ENCODE data around the gene APBB2. TPM values are rescaled to one million over a fixed set of nuclear protein-coding genes. Genes with fewer than 3 reads are reported as not detected.

Gene APBB2
- total RNA-seq, 4 donors from 2014 or later, result 12.2 to 29.2 (median 20.1) TPM

DNA sequence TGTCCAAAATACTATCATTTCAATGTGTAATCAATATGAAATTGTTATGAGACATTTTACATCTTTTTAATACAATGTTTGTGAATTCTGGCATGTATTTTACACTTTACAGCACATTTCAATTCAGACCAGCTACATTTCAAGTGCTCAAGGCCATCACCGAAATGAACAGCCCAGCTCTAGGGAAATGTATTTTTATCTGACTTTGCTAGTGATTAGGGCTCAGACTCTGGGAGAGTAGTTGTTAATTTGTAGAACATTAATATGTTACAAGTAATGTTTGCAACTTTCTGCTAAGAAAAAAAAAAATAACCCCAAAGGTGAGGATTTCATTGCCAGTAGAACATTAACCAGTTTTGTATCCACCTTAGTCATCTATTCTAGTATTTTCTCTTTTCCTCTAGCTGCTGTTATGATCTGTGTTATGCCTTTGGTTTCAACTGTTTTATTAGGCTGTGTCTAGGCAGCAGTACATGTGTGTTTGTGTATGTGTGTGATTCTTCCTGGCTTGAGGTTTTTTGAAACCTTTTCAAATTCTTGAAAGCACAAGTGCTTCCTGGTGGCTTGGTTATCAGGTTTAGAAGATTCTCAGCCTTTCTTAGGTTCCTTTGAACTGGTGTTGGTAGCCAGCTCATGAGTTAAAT lies 338.7 kb downstream of the APBB2 start:
- Histone ChIP-seq H3K4me3 (no peak overlapping the region), H3K27me3 (no peaks in the 10 kb centered on the region), H3K36me3 (peaks cover 0 to 22% (median 0%) of the 10 kb centered on the region in 3 donors), H3K9me3 (no peaks in the 10 kb centered on the region), H3K27ac (no peak overlapping the region), H3K4me1 (no peaks in the 10 kb centered on the region)
- 95 to 100% methylated on average over 1 of the region's 1 CpG for WGBS, 2 donors
- TF ChIP-seq POLR2A (IDR thresholded peaks at IDR 0.05), result no peak
- TF ChIP-seq, protein P1, sequence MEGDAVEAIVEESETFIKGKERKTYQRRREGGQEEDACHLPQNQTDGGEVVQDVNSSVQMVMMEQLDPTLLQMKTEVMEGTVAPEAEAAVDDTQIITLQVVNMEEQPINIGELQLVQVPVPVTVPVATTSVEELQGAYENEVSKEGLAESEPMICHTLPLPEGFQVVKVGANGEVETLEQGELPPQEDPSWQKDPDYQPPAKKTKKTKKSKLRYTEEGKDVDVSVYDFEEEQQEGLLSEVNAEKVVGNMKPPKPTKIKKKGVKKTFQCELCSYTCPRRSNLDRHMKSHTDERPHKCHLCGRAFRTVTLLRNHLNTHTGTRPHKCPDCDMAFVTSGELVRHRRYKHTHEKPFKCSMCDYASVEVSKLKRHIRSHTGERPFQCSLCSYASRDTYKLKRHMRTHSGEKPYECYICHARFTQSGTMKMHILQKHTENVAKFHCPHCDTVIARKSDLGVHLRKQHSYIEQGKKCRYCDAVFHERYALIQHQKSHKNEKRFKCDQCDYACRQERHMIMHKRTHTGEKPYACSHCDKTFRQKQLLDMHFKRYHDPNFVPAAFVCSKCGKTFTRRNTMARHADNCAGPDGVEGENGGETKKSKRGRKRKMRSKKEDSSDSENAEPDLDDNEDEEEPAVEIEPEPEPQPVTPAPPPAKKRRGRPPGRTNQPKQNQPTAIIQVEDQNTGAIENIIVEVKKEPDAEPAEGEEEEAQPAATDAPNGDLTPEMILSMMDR (IDR thresholded peaks at IDR 0.05), result no peak
- intact Hi-C loops (cut with DNase I), result no loop called here
- DNase-seq, result no peak

DNA sequence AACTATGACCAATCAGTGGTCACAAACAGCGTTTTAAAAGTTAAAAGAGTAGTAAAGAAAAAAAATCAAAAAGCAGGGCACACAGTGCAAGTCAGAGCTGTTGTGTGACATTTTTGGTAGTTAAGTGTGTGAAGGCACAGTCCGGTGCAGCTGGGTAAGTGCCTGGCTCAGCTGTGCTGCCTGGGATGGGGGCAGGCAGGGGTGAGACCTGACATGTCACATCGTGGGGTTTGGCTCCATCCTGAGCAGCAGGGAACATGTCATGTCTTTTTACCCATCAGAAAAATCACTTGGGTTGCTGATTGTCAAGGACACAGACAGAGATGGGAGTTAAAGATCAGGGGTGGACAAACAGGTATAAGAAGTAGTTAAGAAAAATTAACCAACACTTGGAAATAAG lies 339.4 kb downstream of the APBB2 start:
- Histone ChIP-seq H3K9me3 (no peaks in the 10 kb centered on the region), H3K36me3 (peaks cover 0 to 14% (median 0%) of the 10 kb centered on the region in 3 donors), H3K4me3 (no peak overlapping the region), H3K27ac (no peak overlapping the region), H3K27me3 (no peaks in the 10 kb centered on the region), H3K4me1 (no peaks in the 10 kb centered on the region)
- no peak for DNase-seq
- no peak for TF ChIP-seq POLR2A (IDR thresholded peaks at IDR 0.05)
- TF ChIP-seq, protein P1 (IDR thresholded peaks at IDR 0.05), result no peak
- WGBS, 2 donors, result 59 to 68% methylated on average over 3 of the region's 3 CpGs
- intact Hi-C loops (cut with DNase I), result no loop called here

DNA sequence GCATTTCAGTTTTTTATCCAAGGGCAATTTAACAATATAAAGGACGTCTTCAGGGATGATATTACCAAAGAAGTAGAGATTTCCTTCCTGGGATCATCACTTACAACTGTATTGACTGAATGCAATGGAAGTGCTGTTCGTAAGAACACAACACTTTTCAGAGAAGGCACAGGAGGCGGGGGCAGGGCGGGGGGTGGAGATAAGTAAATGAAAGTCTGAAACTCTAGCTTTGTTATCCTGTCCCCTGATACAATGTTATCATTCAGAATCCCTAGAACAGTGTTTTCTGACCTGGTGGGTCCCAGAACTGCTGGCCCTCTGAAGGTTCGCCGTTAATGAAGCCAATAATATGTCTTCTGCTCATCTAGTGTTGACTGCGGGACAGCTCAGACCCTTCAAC lies 340.0 kb downstream of the APBB2 start:
- Histone ChIP-seq H3K4me3 (no peak overlapping the region), H3K27me3 (no peaks in the 10 kb centered on the region), H3K27ac (no peak overlapping the region), H3K4me1 (no peaks in the 10 kb centered on the region), H3K36me3 (peaks cover 0 to 11% (median 0%) of the 10 kb centered on the region in 3 donors), H3K9me3 (no peaks in the 10 kb centered on the region)
- intact Hi-C loops (cut with DNase I), result no loop called here
- DNase-seq, result no peak
- TF ChIP-seq POLR2A (IDR thresholded peaks at IDR 0.05), result no peak
- TF ChIP-seq, protein P1 (IDR thresholded peaks at IDR 0.05), result no peak
- WGBS, 2 donors, result 87 to 89% methylated on average over 7 of the region's 7 CpGs

DNA sequence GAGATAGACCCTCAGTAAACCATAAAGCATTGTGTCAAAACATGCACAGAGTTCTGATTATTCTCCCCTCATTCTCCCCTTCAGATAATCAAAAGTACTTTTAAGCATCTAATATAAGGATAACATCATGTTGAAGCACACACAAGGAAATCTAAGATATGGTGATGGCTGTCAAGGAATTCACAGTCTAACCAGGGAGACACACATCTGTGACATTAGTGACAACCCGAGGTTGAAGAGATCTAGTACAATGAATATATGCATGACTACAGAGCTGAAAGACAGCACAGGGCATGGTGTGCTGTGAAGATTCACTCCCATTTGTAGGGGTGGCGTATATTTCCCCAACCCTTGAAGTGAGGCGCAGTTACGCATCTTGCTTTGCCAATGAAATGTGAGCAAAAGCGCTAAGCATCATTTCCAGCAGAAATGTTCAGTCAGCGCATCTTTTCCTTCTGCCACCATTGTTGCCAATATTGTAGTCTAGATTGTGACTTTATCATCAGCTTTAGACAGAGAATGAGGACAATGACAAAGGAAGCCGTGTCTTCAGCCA lies 342.6 kb downstream of the APBB2 start:
- Histone ChIP-seq H3K4me3 (no peak overlapping the region), H3K27ac (no peak overlapping the region), H3K4me1 (no peaks in the 10 kb centered on the region), H3K9me3 (no peaks in the 10 kb centered on the region), H3K27me3 (no peaks in the 10 kb centered on the region), H3K36me3 (peaks cover 0 to 13% (median 0%) of the 10 kb centered on the region in 3 donors)
- intact Hi-C loops (cut with DNase I), result no loop called here
- WGBS, 2 donors, result 91 to 94% methylated on average over 7 of the region's 7 CpGs
- DNase-seq, result no peak
- TF ChIP-seq, protein P1 (IDR thresholded peaks at IDR 0.05), result no peak
- no peak for TF ChIP-seq POLR2A (IDR thresholded peaks at IDR 0.05)

DNA sequence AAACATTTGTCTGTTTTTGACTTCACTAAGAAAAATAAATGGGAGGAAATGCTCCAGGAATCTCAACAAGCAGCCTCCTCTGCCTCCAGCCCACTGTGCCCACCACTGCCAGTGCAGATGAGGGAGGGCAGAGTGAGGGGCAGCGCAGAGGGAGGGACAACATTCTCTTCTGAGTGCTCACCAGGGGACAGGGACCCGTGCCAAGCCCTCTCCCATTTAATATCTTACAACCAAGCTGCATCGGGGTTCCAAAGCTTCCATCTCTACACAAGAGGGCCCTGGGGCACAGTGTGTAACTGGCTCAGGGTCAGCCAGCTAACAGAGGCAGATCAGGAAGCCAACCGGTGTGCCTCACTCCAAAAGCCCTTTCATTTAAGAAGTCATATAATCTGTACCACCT lies 344.2 kb downstream of the APBB2 start:
- Histone ChIP-seq H3K4me1 (no peaks in the 10 kb centered on the region), H3K9me3 (no peaks in the 10 kb centered on the region), H3K4me3 (no peak overlapping the region), H3K27me3 (no peaks in the 10 kb centered on the region), H3K27ac (no peak overlapping the region), H3K36me3 (peaks cover 0 to 28% (median 0%) of the 10 kb centered on the region in 3 donors)
- DNase-seq, result no peak
- TF ChIP-seq POLR2A (IDR thresholded peaks at IDR 0.05), result no peak
- TF ChIP-seq, protein P1 (IDR thresholded peaks at IDR 0.05), result no peak
- intact Hi-C loops (cut with DNase I), result no loop called here
- WGBS, 2 donors, result 61 to 67% methylated on average over 3 to 4 of the region's 4 CpGs
